ENCODE results near the gene SLF2.

Gene SLF2

GRCh38 chr10:100978121-100978900 is 65.5 kb downstream of the SLF2 start:
- DNase-seq (ENCODE audit: low read depth in 1 of 2, low spot score in 1 of 2), result no peak

GRCh38 chr10:100978901-100979195 is 66.1 kb downstream of the SLF2 start:
- no peak for DNase-seq (ENCODE audit: low read depth in 1 of 2, low spot score in 1 of 2)

GRCh38 chr10:100979791-100980272 is 67.1 kb downstream of the SLF2 start:
- DNase-seq (ENCODE audit: low read depth in 1 of 2, low spot score in 1 of 2), result no peak

- no peak for DNase-seq (ENCODE audit: low read depth in 1 of 2, low spot score in 1 of 2)
These were observed 67.5 kb downstream of the SLF2 start for GRCh38 chr10:100980311-100980710.

- DNase-seq (ENCODE audit: low read depth in 1 of 2, low spot score in 1 of 2), result no peak
These were observed 67.9 kb downstream of the SLF2 start for GRCh38 chr10:100980711-100981110.

GRCh38 chr10:100981178-100981772 is 68.5 kb downstream of the SLF2 start:
- no peak for DNase-seq (ENCODE audit: low read depth in 1 of 2, low spot score in 1 of 2)

GRCh38 chr10:100982916-100983830 is 70.4 kb downstream of the SLF2 start:
- DNase-seq (ENCODE audit: low read depth in 1 of 2, low spot score in 1 of 2), result no peak

- no peak for DNase-seq (ENCODE audit: low read depth in 1 of 2, low spot score in 1 of 2)
These were observed 71.3 kb downstream of the SLF2 start for GRCh38 chr10:100983868-100984671.

- DNase-seq (ENCODE audit: low read depth in 1 of 2, low spot score in 1 of 2), result no peak
These were observed 72.0 kb downstream of the SLF2 start for GRCh38 chr10:100984672-100985177.

GRCh38 chr10:100985336-100985735 is 72.6 kb downstream of the SLF2 start:
- DNase-seq (ENCODE audit: low read depth in 1 of 2, low spot score in 1 of 2), result no peak

- DNase-seq (ENCODE audit: low read depth in 1 of 2, low spot score in 1 of 2), result no peak
These were observed 73.8 kb downstream of the SLF2 start for GRCh38 chr10:100986623-100986951.

- peak; percentile 76 to 86 for DNase-seq (ENCODE audit: low read depth in 1 of 2, low spot score in 1 of 2)
These were observed 74.4 kb downstream of the SLF2 start, which contains the start of the genes MRPL43 and TWNK for GRCh38 chr10:100986952-100987684. Gene MRPL43, minus strand, starts transcription at chr10:100987497. Its CDS starts 54 bp downstream, at chr10:100987443. Gene TWNK, plus strand, starts transcription at chr10:100987543. Its CDS starts 668 bp downstream, at chr10:100988211.

- no peak for DNase-seq (ENCODE audit: low read depth in 1 of 2, low spot score in 1 of 2)
These were observed 74.9 kb downstream of the SLF2 start for GRCh38 chr10:100987685-100988049.

- no peak for DNase-seq (ENCODE audit: low read depth in 1 of 2, low spot score in 1 of 2)
These were observed 75.4 kb downstream of the SLF2 start for GRCh38 chr10:100988166-100988565.

GRCh38 chr10:100989088-100989487 is 76.3 kb downstream of the SLF2 start:
- DNase-seq (ENCODE audit: low read depth in 1 of 2, low spot score in 1 of 2), result no peak

GRCh38 chr10:100993986-100994708 is 81.4 kb downstream of the SLF2 start:
- DNase-seq (ENCODE audit: low read depth in 1 of 2, low spot score in 1 of 2), result no peak

GRCh38 chr10:100995181-100995580 is 82.4 kb downstream of the SLF2 start:
- no peak for DNase-seq (ENCODE audit: low read depth in 1 of 2, low spot score in 1 of 2)

GRCh38 chr10:100996678-100997359 is 84.1 kb downstream of the SLF2 start:
- DNase-seq (ENCODE audit: low read depth in 1 of 2, low spot score in 1 of 2), result peak in 1 of 2 donors; percentile 26
